HG03039 (cell line): Measurements from ENCODE around the gene FOXP1.

ENCODE experiments used
- ATAC-seq: cut with Tn5 transposase; IDR thresholded peaks from one replicate; pipeline ENCODE4 v1.9.1; 2021; ENCODE audit warnings: mild to moderate bottlenecking, moderate library complexity; ENCODE audit not compliant: unreplicated experiment

Gene FOXP1

GRCh38 chr3:71120012-71120411 is 463.5 kb downstream of the FOXP1 start:
- no peak for ATAC-seq

DNA sequence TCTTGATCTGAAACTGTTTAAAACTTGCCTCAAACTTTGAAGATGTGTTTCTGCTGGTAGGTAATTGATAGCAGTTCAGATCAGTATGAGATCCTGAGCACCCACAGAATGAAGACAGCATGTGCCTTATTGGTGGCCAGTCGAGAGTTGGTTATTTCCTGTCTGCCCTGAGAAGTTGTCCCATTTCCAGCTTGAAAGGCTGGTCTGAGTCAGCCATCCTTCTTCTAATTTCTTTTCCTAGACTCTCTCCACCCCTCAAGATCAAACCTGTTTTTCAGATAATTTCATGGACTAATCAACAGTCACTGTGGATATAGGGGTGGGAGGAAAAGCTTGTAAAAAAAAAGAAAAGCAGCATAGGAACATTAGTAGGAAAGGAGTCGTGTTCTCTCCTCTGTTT is 464.4 kb downstream of the FOXP1 start:
- no peak for ATAC-seq

DNA sequence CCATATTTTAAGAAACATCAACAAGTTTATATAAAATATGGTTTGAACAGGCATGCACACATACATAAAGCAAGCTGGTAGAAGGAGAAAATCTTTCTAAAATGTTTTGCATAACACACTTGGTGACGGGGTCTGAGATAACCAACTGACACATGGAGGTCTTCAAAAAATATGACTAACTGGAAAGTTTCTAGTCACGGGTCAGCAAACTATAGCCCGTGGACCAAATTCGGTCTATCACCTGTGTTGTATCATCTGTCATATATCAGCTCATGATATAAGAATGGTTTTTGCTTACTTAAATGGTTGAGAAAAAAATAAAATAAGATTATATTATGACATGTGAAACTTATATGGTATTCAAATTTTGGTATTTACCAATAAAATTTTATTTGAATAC is 465.1 kb downstream of the FOXP1 start:
- no peak for ATAC-seq

DNA sequence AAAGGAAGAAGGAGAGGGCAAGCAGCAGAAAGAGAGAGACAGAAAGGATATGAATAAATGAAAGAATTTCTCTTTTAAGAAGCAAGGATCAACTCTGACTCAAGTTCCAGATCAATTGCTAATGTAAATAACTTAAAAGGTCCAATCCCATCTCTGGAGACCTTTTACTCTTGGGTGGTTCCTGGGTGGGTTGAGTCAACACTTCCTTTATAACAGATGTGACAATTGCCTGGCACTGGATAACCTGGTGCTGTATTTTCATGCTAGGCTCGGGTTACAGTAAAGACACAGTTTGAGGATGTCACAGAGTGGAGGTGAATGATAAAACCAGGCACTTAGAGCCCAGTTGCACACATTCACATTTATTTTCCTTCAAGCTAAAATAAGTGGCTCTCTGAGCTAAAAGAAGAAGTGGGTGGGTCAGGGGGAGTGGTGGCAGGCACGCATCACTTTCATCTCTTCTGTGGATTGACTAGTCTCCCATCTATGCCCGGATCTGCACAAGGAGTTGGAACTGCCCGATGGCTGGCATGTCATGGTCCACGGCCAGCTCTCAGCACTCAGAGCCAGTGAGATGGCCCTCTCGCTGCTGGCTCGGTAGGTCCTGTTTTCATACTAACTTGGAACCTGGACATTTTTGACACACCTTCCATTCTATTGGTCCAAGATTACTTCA is 465.8 kb downstream of the FOXP1 start:
- no peak for ATAC-seq

GRCh38 chr3:71114610-71115009 is 468.9 kb downstream of the FOXP1 start:
- ATAC-seq: no peak

DNA sequence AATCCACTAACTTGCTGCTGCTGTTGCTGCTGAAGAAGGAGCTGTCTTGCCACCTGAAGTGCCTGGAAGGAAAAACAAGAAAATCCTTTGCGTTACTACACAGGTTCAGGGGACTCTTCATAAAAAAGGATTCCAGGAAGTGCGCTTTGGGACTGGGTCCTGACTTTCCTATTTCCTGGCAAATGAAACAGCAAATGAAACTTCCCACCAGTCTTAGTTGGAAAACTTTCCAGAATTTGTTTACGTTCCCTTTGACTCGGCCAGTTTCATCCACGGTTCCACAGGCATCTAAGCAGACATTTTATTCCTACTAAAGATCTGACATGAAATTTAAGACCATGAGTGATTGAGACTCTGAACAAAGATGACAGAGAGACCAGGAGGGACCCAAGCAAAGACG is 471.0 kb downstream of the FOXP1 start:
- no peak for ATAC-seq

DNA sequence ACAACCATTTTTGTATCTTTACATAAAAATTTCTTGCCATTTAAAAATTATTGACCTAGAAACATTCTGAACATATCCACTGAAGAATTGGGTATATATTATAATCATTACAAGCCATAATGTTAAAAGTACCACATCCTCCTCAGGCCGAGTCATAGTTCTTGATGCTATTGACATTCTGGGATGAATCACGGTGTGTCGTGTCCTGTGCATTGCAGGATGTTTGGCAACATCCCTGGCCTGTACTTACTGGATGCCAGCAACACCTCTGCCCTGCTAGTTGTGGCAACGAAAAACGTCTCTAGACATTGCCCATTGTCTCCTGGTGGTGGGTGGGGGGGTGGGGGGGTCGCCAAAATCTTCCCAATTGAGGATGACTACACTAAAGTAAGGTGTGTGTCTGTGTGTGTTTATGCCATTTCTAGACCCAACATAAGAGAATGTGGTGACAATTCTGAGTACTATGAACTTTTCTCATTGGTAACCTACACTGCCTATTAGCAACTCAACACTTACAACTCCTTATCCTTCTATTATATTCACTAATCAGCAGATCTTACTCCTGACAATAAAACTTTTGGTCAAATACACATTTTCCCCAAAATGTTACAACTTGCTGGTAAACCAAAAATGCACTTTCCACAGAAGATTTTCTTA is 471.6 kb downstream of the FOXP1 start:
- no peak for ATAC-seq

DNA sequence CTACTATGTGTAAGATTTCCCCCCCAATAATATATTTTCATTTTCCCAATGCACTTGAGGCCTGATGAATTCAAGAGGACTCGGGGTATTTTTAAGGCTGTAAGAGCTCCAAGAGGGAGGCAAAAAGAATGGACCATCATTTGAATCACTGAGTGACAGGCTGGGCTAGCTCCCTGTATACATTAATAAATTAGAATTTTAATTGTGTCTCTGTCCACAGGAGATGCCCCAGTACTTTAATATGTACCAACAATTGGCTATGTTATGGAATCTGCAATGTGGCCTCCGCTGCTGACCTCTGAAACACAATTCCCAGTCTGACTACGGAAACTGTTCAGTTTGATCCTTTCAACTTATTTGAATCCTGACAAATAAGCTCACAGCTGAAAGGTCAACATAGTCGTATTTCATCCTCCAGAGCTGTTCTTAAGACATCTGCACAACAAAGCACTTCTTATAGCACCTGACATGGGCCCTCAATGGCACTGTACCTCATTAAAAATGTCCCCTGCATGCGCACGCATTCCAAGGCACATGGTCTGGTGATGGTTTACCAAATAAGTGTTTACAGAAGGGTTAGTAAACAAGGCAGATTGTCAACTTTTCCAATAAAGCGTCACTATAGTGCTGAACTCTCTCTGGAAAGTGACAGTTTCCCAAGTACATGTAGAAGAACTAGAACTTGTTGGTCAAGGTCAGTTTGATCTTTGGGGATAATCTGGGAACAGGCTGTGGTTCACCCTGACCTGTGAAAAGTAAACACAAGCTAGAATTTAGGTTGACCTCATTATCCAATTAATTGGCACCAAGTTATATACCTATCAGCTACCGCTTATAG is 472.9 kb downstream of the FOXP1 start:
- no peak for ATAC-seq

- no peak for ATAC-seq
These were observed 473.6 kb downstream of the FOXP1 start for GRCh38 chr3:71109977-71110285.

DNA sequence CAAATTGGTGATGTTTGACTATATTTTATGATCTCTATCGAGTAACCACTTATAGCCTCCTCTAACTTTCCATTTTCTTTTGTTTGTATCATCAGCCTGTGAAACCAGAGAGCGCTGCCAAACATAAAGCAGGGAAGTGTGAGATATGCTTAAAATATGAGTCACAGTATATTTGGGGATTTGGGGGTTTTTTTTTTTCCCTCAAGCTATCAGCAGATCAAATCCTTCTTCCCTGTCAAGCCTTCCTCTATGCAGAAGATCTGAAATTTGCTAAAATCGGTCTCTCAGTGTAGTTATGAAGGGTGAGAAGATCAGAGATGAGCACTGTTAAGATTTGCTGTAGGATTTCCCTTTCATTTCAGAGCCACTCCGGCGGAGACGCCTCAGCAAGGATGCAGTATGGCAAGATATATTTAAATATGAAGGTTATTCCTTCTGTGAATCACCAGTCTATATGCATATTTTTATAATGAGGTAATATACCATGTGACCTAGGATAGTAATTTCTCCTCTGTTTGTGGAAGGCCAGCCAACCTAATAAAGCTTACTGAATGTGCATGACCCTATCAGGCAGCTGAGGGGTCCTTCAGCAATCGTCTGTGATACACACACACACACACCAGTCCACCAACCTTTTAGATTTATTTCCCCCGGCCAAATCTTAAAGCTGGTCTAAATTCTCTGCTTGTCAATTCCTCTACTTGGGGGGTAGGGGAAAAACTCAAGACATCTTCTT is 474.1 kb downstream of the FOXP1 start:
- no peak for ATAC-seq

DNA sequence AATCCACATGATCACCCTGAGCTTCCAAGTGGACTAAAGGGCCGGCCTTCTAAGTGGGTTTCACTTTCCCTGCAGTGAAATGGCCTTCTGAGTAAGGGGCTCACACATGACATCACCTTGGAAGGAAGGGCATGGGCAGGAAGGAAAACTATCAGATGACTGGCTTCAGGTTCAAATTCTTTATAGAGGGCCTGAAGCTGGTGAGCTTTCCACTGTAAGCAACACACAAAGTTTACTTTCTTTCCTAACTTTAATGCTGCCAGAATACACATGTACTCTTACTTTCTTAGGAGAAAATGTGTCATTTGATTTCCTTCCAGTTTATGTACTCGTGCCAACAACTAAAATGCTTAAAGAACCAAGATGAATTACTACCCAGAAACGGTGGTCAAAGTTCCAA is 475.6 kb downstream of the FOXP1 start:
- no peak for ATAC-seq

DNA sequence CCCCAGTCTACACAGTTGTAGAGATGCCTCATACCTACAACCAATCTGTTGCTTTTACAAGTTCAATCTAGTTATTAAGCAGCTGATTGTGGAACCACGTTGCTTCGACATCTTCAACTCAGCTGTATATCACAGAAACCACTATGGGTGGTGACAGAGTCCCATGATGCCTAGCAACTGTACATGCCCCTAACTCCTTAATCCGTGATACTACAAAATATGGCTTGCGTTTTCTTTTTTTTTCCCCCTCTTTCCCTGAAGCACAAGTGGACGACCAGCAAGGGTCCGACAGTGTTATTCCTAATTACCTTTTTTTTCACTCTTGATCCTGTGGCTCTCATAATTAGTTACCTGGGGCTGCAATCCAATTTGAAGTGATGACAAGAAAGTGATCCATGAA is 478.6 kb downstream of the FOXP1 start:
- no peak for ATAC-seq

DNA sequence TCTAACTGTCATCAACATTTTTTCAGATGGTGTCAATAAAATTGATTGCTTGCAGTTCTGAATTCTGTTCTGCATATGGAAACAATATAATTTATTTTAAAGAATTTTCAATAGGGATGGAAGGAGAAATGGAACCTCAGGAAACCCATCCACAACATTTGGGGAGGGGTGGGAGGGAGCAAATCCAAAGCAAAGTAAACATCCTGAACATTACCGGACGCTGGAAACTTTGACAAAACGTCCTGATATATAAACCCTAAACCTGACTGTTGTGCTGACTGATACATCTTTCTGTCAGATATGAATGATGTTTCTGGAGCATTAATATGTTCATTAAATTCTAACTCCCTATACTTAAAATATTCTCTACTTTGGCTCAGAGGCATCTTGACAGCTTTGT is 479.0 kb downstream of the FOXP1 start:
- no peak for ATAC-seq

GRCh38 chr3:71104121-71104541 is 479.4 kb downstream of the FOXP1 start:
- no peak for ATAC-seq

DNA sequence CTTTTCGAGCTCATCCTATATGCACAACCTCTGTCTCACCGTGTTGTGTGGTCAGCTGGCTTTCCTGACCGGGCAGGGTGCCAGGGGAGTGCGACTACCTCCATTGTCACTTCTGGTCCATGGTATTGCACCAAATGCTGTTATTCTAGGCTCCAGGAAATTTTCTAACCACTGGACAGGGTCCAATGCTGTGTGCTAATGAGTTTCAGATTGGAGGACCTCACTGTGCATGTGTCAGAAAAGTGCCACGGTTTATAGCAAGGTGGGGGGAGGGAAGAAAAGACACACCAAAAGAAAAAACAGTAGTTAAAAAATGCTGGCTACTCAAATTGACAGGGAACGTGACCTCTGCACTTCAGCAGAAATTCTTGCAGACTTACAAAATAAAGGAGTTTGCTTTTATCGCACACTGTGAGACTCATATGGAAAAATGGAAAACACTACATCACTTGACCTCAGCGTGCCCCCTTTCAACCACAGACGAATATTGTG is 480.1 kb downstream of the FOXP1 start:
- no peak for ATAC-seq

- ATAC-seq: no peak
These were observed 481.2 kb downstream of the FOXP1 start for GRCh38 chr3:71102111-71102983.

- no peak for ATAC-seq
These were observed 481.9 kb downstream of the FOXP1 start for GRCh38 chr3:71101626-71102025.

- ATAC-seq: no peak
These were observed 482.5 kb downstream of the FOXP1 start for GRCh38 chr3:71101014-71101413.

DNA sequence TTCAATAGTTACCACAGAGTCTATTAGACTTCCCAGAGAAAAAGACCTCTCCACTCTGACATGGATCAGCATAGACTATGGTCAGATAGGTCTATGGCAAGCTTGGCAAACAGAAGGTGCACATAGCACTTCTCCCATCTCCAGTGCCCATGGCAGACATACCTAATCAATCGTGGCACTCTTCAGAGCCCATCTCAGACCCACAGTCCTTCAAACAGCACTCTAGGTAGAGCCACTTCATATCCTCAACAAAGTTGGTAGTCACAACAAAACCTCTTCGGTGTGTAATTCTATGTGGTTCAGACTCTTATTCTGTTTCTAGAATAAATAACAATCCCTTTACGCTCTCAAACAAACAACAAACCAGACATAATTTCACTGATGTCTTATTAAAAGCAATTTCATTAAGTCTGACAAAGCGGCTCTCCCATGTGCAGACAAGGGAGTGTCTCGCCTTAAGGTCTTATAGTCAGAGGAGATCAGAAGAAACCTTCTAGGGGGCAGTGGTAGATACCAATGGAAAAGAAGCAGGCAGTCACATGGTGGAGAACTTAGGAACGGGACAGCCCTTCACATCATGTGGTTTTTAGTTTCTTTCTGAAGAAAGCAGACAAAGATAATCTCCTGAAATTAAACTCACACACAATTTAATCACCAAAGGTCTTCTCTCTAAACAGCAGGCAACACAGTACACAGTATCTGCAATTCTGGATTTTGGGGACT is 483.4 kb downstream of the FOXP1 start:
- ATAC-seq: no peak

DNA sequence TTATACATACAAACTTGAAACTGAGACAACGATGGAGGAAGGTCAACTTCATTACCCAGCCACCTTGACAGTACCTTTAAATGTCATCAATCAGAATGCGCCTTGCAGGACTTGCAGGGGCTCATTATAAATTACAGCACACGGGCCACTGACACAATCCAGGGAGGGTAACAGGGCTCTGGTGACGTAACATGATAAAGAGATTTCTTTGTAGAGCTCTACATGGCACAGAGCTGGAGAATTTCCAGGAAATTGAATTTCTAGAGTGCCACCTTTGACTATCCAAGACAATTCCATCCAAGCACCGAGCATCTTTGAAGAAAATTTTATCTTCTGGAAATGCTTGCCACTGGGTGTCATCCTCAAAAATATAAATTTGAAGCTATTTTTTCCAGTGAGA is 486.0 kb downstream of the FOXP1 start:
- no peak for ATAC-seq
